ENCODE measurements around the gene USP6.

Gene USP6

GRCh38 chr17:5183410-5183793 is 67.6 kb downstream of the USP6 start:
- peaks cover 48 to 90% (median 70%) of the 10 kb centered on the region in 3 donors for H3K36me3 ChIP-seq
- no peak for DNase-seq
- intact Hi-C loops (cut with DNase I; ENCODE audit: low total_unique reads) = no loop called here
- peaks cover 37 to 98% (median 93%) of the 10 kb centered on the region in 3 donors for H3K9me3 ChIP-seq
- H3K4me1 ChIP-seq = no peaks in the 10 kb centered on the region
- H3K27me3 ChIP-seq = no peaks in the 10 kb centered on the region
- TF ChIP-seq CTCF (IDR thresholded peaks at IDR 0.05) = no peak
- H3K27ac ChIP-seq = no peak overlapping the region
- no peak overlapping the region for H3K4me3 ChIP-seq

GRCh38 chr17:5184288-5184687 is 68.5 kb downstream of the USP6 start:
- H3K9me3 ChIP-seq = peaks cover 37 to 96% (median 89%) of the 10 kb centered on the region in 3 donors
- peaks cover 49 to 90% (median 72%) of the 10 kb centered on the region in 3 donors for H3K36me3 ChIP-seq
- intact Hi-C loops (cut with DNase I; ENCODE audit: low total_unique reads) = no loop called here
- H3K27me3 ChIP-seq = no peaks in the 10 kb centered on the region
- no peaks in the 10 kb centered on the region for H3K4me1 ChIP-seq
- H3K4me3 ChIP-seq = no peak overlapping the region
- no peak overlapping the region for H3K27ac ChIP-seq
- no peak for DNase-seq
- TF ChIP-seq CTCF (IDR thresholded peaks at IDR 0.05) = no peak

- DNase-seq = peak; percentile 95 to 97
- H3K36me3 ChIP-seq = peaks cover 27 to 30% (median 29%) of the 10 kb centered on the region in 3 donors
- peak; percentile 51 to 65 for TF ChIP-seq CTCF (IDR thresholded peaks at IDR 0.05)
- H3K4me1 ChIP-seq = peaks cover 0 to 17% (median 10%) of the 10 kb centered on the region in 4 donors
- no peaks in the 10 kb centered on the region for H3K27me3 ChIP-seq
- intact Hi-C loops (cut with DNase I; ENCODE audit: low total_unique reads) = no loop called here
- peak within 1 kb of the TSS; percentile 84 to 91 for H3K4me3 ChIP-seq
- peak within 1 kb of the TSS; percentile 82 to 83 for H3K27ac ChIP-seq
- peaks cover 0 to 27% (median 23%) of the 10 kb centered on the region in 3 donors for H3K9me3 ChIP-seq
Observed at GRCh38 chr17:5191541-5192417, 75.9 kb downstream of the USP6 start, which contains the start of gene ZNF594. Gene ZNF594 (minus strand): TSS chr17:5191868. CDS start chr17:5184256, 7,612 bp downstream.

- peaks cover 0 to 17% (median 10%) of the 10 kb centered on the region in 4 donors for H3K4me1 ChIP-seq
- no peak overlapping the region for H3K4me3 ChIP-seq
- TF ChIP-seq CTCF (IDR thresholded peaks at IDR 0.05) = no peak
- peaks cover 4 to 13% (median 9%) of the 10 kb centered on the region in 3 donors for H3K36me3 ChIP-seq
- intact Hi-C loops (cut with DNase I; ENCODE audit: low total_unique reads) = no loop called here
- DNase-seq = no peak
- peaks cover 0 to 8% (median 5%) of the 10 kb centered on the region in 3 donors for H3K9me3 ChIP-seq
- no peaks in the 10 kb centered on the region for H3K27me3 ChIP-seq
- H3K27ac ChIP-seq = no peak overlapping the region
Observed at GRCh38 chr17:5194346-5194745, 78.5 kb downstream of the USP6 start.

GRCh38 chr17:5198472-5198871 is 82.6 kb downstream of the USP6 start:
- Histone ChIP-seq H3K9me3 (no peaks in the 10 kb centered on the region), H3K27ac (no peak overlapping the region), H3K36me3 (peaks cover 0 to 9% (median 0%) of the 10 kb centered on the region in 3 donors), H3K4me1 (no peaks in the 10 kb centered on the region), H3K27me3 (no peaks in the 10 kb centered on the region), H3K4me3 (no peak overlapping the region)
- intact Hi-C loops (cut with DNase I; ENCODE audit: low total_unique reads) = no loop called here
- no peak for TF ChIP-seq CTCF (IDR thresholded peaks at IDR 0.05)
- DNase-seq = no peak
